DND-41 (cell line): ENCODE data around the gene AJM1.

Experiments used
- ATAC-seq: fragments of 200-7000 bp; cut with Tn5 transposase; 3 replicates; pipeline ENCODE4 v1.9.1; 2021; ENCODE audit warnings: low read depth; ENCODE audit not compliant: insufficient read depth
- DNase-seq: peaks from one replicate; pipeline ENCODE4 v3.0.0-alpha.2; 2020
- H2AFZ ChIP-seq: 2 replicates; pipeline ENCODE4 v1.6.0; 2012; ENCODE audit warnings: low read depth, low read length
- H3K27ac ChIP-seq: 2 replicates; pipeline ENCODE4 v1.5.1; 2012; ENCODE audit warnings: low read length, inconsistent platforms
- H3K27me3 ChIP-seq: fragments of 200-600 bp; sonication (generic); 2 replicates; pipeline ENCODE4 v1.6.0; 2012; ENCODE audit warnings: low read length, mild to moderate bottlenecking, inconsistent platforms; ENCODE audit not compliant: insufficient read depth, poor library complexity
- H3K36me3 ChIP-seq: 2 replicates; pipeline ENCODE4 v1.5.1; 2012; ENCODE audit warnings: low read length, inconsistent platforms; ENCODE audit not compliant: insufficient read depth
- H3K4me1 ChIP-seq: 2 replicates; pipeline ENCODE4 v1.5.1; 2012; ENCODE audit warnings: mild to moderate bottlenecking, low read length; ENCODE audit not compliant: insufficient read depth
- H3K4me2 ChIP-seq: 2 replicates; pipeline ENCODE4 v1.6.0; 2012; ENCODE audit warnings: mild to moderate bottlenecking, moderate library complexity, low read length, inconsistent platforms; ENCODE audit not compliant: insufficient read depth
- H3K4me3 ChIP-seq, 2 experiments: fragments of 200-600 bp in 1 of 2; shearing (Covaris generic) in 1 of 2; 2 replicates each; pipeline ENCODE4 v1.5.1; 2012 to 2016; ENCODE audit warnings: inconsistent platforms in 2 of 2, low read length in 2 of 2, mild to moderate bottlenecking in 2 of 2, low read depth in 1 of 2, moderate library complexity in 1 of 2
- H3K79me2 ChIP-seq: 2 replicates; pipeline ENCODE4 v1.6.0; 2012; ENCODE audit warnings: low read length, inconsistent platforms; ENCODE audit not compliant: insufficient read depth
- H3K9ac ChIP-seq: 2 replicates; pipeline ENCODE4 v1.6.0; 2012; ENCODE audit warnings: low read depth, mild to moderate bottlenecking, inconsistent platforms, low read length, moderate library complexity
- H3K9me3 ChIP-seq: 2 replicates; pipeline ENCODE4 v1.5.1; 2012; ENCODE audit warnings: low read length, moderate library complexity, mild to moderate bottlenecking, inconsistent platforms; ENCODE audit not compliant: insufficient read depth, severe bottlenecking
- H4K20me1 ChIP-seq: 2 replicates; pipeline ENCODE4 v1.6.0; 2012; ENCODE audit warnings: low read length; ENCODE audit not compliant: insufficient read depth
- CTCF ChIP-seq: IDR thresholded peaks from 2 replicates; pipeline ENCODE4 v1.5.1; 2012; ENCODE audit warnings: borderline replicate concordance, low read length, moderate library complexity, mild to moderate bottlenecking; ENCODE audit not compliant: poor library complexity, severe bottlenecking; ENCODE audit errors: extremely low read depth
- EZH2 ChIP-seq: IDR thresholded peaks from 3 replicates; pipeline ENCODE4 v1.6.1; 2012; ENCODE audit warnings: borderline replicate concordance, low read depth, mild to moderate bottlenecking, moderate library complexity, low read length, inconsistent platforms; ENCODE audit not compliant: severe bottlenecking

AJM1 gene

GRCh38 chr9:136806067-136806466, 36.2 kb upstream of the AJM1 start:
- H3K4me1 ChIP-seq, result peaks cover 38% of the 10 kb centered on the region
- peak overlapping the region; percentile 95 for H3K4me2 ChIP-seq
- peaks cover 23% of the 10 kb centered on the region for H3K36me3 ChIP-seq
- peaks cover 5% of the 10 kb centered on the region for H3K27me3 ChIP-seq
- H2AFZ ChIP-seq, result no peak overlapping the region
- H4K20me1 ChIP-seq, result peaks cover 14% of the 10 kb centered on the region; the same call in 1 of the 2 replicates
- peak overlapping the region; percentile 71; the same call in 1 of the 2 replicates for H3K9ac ChIP-seq
- TF ChIP-seq CTCF (no peak), EZH2 (no peak)
- H3K27ac ChIP-seq, result no peak overlapping the region
- ATAC-seq (no peak), DNase-seq (no peak)
- H3K79me2 ChIP-seq, result peaks cover 40% of the 10 kb centered on the region
- peak overlapping the region in 1 of 2 experiments; percentile 84; a peak in 1 of 4 replicates for H3K4me3 ChIP-seq
- no peaks in the 10 kb centered on the region for H3K9me3 ChIP-seq

- peaks cover 37% of the 10 kb centered on the region for H3K4me1 ChIP-seq
- no peak for DNase-seq
Measured at GRCh38 chr9:136806631-136807201, 35.6 kb upstream of the AJM1 start.

GRCh38 chr9:136807281-136808074, 34.8 kb upstream of the AJM1 start, which contains the start of gene RABL6:
Gene RABL6, plus strand, starts transcription at chr9:136807948. Its CDS starts 249 bp downstream, at chr9:136808197.
- no peak for TF ChIP-seq CTCF
- no peak for TF ChIP-seq EZH2
- H3K36me3 ChIP-seq, result peaks cover 30% of the 10 kb centered on the region
- peak within 1 kb of the TSS; percentile 95 for H3K4me2 ChIP-seq
- ATAC-seq (peak; percentile 79), DNase-seq (peak; percentile 81)
- peaks cover 53% of the 10 kb centered on the region for H3K79me2 ChIP-seq
- no peaks in the 10 kb centered on the region for H3K9me3 ChIP-seq
- peak within 1 kb of the TSS; percentile 71 for H3K9ac ChIP-seq
- H3K27me3 ChIP-seq, result no peaks in the 10 kb centered on the region
- H3K4me3 ChIP-seq, result peak within 1 kb of the TSS; percentile 83 to 84; a peak in 3 of 4 replicates
- H4K20me1 ChIP-seq, result peaks cover 17% of the 10 kb centered on the region; the same call in 1 of the 2 replicates
- H3K4me1 ChIP-seq, result peaks cover 37% of the 10 kb centered on the region
- H2AFZ ChIP-seq, result peak within 1 kb of the TSS; percentile 82
- H3K27ac ChIP-seq, result peak within 1 kb of the TSS; percentile 81

More at GRCh38 chr9:136806631-136807201, 35.6 kb upstream of the AJM1 start:
- H3K4me3 ChIP-seq, result peak overlapping the region; percentile 22 to 84; a peak in 3 of 4 replicates
- H2AFZ ChIP-seq, result no peak overlapping the region
- H4K20me1 ChIP-seq, result peaks cover 16% of the 10 kb centered on the region; the same call in 1 of the 2 replicates
- peaks cover 46% of the 10 kb centered on the region for H3K79me2 ChIP-seq
- ATAC-seq, result no peak
- peak overlapping the region; percentile 95 for H3K4me2 ChIP-seq
- TF ChIP-seq CTCF, result no peak
- TF ChIP-seq EZH2, result no peak
- no peaks in the 10 kb centered on the region for H3K27me3 ChIP-seq
- no peaks in the 10 kb centered on the region for H3K9me3 ChIP-seq
- H3K9ac ChIP-seq, result peak overlapping the region; percentile 71
- 0 out of 2 replicates have a peak overlapping the region, but pooled peaks have one; percentile 0 for H3K27ac ChIP-seq
- H3K36me3 ChIP-seq, result peaks cover 30% of the 10 kb centered on the region
